Stimulated activated CD4-positive, alpha-beta T cell treated with anti-CD3 and anti-CD28 coated beads, Interleukin-1b, Interleukin-23, amount 100 ng/mL, for 4 hours (primary cell): ENCODE data around the gene KCTD14.
"Not testable (repeated sequence)": the region's sequence is repeated elsewhere in the genome, so short reads cannot be mapped to it uniquely, and the experiment has no call there.

Experiments
- DNase-seq, 2 donors: peaks; one replicate each; pipeline ENCODE4 v3.0.0-alpha.2; 2020; ENCODE audit warnings: low read depth in 2 of 2

KCTD14 gene

GRCh38 chr11:78046486-78046854 is 23.4 kb upstream of the KCTD14 start:
- DNase-seq: no peak

- DNase-seq: peak; percentile 70 to 79
Observed at GRCh38 chr11:78045851-78046485, 22.9 kb upstream of the KCTD14 start.

- no peak for DNase-seq
Observed at GRCh38 chr11:78044706-78045105, 21.6 kb upstream of the KCTD14 start.

GRCh38 chr11:78041843-78042440 is 18.9 kb upstream of the KCTD14 start:
- DNase-seq: no peak

- not testable (repeated sequence) for DNase-seq
Observed at GRCh38 chr11:78041380-78041719, 18.3 kb upstream of the KCTD14 start.

GRCh38 chr11:78040691-78041379 is 17.8 kb upstream of the KCTD14 start:
- DNase-seq: no peak

GRCh38 chr11:78039919-78040671 is 17.0 kb upstream of the KCTD14 start:
- no peak for DNase-seq

- DNase-seq: no peak
Observed at GRCh38 chr11:78039391-78039918, 16.4 kb upstream of the KCTD14 start.

GRCh38 chr11:78038697-78039313 is 15.7 kb upstream of the KCTD14 start:
- DNase-seq: no peak

GRCh38 chr11:78037825-78038620 is 14.9 kb upstream of the KCTD14 start:
- DNase-seq: no peak

GRCh38 chr11:78037056-78037455 is 14.0 kb upstream of the KCTD14 start:
- DNase-seq: no peak

GRCh38 chr11:78036313-78036712 is 13.2 kb upstream of the KCTD14 start:
- DNase-seq: no peak

- no peak for DNase-seq
Observed at GRCh38 chr11:78034623-78035022, 11.5 kb upstream of the KCTD14 start.

- DNase-seq: no peak
Observed at GRCh38 chr11:78033040-78033439, 10.0 kb upstream of the KCTD14 start.

- no peak for DNase-seq
Observed at GRCh38 chr11:78032090-78032489, 9.0 kb upstream of the KCTD14 start.

- DNase-seq: no peak
Observed at GRCh38 chr11:78031629-78032028, 8.6 kb upstream of the KCTD14 start.

GRCh38 chr11:78030429-78031325 is 7.6 kb upstream of the KCTD14 start:
- no peak for DNase-seq

- not testable (repeated sequence) for DNase-seq
Observed at GRCh38 chr11:78028423-78028822, 5.3 kb upstream of the KCTD14 start.

GRCh38 chr11:78027759-78028158 is 4.7 kb upstream of the KCTD14 start:
- DNase-seq: no peak

GRCh38 chr11:78025378-78025777 is 2.3 kb upstream of the KCTD14 start:
- no peak for DNase-seq
